ENCODE data around the gene OR6J1. TPM values are rescaled to one million over a fixed set of nuclear protein-coding genes. Genes with fewer than 3 reads are reported as not detected.
A peak's percentile ranks its signal among the peaks of the same experiment; 100 is the strongest.

OR6J1 gene
- total and polyA plus RNA-seq, 2 of the 13 experiments (the other 11 are each of a cell fraction or from before 2014, with no cell fraction given) = not detected

DNA sequence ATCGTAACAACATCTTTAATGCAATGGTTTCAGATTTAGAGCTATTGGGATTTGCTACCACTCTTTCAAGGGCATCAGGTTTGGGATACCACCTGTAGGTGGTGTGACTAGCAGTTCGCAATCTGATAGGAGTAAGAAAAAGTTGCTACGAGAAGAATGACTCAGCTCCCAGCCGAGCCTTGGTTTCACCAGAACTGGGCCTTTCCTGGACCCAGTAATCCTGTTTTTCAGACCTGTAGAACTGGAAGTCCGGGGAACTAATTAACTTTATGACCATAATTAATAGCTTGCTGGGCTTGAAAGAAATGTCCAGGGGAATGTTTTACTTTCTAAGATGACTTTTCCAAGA, 45.3 kb downstream of the OR6J1 start (continued):
- TF ChIP-seq, protein P1, sequence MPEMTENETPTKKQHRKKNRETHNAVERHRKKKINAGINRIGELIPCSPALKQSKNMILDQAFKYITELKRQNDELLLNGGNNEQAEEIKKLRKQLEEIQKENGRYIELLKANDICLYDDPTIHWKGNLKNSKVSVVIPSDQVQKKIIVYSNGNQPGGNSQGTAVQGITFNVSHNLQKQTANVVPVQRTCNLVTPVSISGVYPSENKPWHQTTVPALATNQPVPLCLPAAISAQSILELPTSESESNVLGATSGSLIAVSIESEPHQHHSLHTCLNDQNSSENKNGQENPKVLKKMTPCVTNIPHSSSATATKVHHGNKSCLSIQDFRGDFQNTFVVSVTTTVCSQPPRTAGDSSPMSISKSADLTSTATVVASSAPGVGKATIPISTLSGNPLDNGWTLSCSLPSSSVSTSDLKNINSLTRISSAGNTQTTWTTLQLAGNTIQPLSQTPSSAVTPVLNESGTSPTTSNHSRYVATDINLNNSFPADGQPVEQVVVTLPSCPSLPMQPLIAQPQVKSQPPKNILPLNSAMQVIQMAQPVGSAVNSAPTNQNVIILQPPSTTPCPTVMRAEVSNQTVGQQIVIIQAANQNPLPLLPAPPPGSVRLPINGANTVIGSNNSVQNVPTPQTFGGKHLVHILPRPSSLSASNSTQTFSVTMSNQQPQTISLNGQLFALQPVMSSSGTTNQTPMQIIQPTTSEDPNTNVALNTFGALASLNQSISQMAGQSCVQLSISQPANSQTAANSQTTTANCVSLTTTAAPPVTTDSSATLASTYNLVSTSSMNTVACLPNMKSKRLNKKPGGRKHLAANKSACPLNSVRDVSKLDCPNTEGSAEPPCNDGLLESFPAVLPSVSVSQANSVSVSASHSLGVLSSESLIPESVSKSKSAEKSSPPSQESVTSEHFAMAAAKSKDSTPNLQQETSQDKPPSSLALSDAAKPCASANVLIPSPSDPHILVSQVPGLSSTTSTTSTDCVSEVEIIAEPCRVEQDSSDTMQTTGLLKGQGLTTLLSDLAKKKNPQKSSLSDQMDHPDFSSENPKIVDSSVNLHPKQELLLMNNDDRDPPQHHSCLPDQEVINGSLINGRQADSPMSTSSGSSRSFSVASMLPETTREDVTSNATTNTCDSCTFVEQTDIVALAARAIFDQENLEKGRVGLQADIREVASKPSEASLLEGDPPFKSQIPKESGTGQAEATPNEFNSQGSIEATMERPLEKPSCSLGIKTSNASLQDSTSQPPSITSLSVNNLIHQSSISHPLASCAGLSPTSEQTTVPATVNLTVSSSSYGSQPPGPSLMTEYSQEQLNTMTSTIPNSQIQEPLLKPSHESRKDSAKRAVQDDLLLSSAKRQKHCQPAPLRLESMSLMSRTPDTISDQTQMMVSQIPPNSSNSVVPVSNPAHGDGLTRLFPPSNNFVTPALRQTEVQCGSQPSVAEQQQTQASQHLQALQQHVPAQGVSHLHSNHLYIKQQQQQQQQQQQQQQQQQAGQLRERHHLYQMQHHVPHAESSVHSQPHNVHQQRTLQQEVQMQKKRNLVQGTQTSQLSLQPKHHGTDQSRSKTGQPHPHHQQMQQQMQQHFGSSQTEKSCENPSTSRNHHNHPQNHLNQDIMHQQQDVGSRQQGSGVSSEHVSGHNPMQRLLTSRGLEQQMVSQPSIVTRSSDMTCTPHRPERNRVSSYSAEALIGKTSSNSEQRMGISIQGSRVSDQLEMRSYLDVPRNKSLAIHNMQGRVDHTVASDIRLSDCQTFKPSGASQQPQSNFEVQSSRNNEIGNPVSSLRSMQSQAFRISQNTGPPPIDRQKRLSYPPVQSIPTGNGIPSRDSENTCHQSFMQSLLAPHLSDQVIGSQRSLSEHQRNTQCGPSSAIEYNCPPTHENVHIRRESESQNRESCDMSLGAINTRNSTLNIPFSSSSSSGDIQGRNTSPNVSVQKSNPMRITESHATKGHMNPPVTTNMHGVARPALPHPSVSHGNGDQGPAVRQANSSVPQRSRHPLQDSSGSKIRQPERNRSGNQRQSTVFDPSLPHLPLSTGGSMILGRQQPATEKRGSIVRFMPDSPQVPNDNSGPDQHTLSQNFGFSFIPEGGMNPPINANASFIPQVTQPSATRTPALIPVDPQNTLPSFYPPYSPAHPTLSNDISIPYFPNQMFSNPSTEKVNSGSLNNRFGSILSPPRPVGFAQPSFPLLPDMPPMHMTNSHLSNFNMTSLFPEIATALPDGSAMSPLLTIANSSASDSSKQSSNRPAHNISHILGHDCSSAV (CRISPR knock-in tag; IDR thresholded peaks at IDR 0.05; ENCODE audit: borderline replicate concordance) = no peak
- TF ChIP-seq ZNF432 (CRISPR knock-in tag; IDR thresholded peaks at IDR 0.05; ENCODE audit: borderline replicate concordance) = no peak
- TF ChIP-seq ZBTB1 (CRISPR knock-in tag; IDR thresholded peaks at IDR 0.05; ENCODE audit: borderline replicate concordance) = no peak
- TF ChIP-seq ZNF24 (IDR thresholded peaks at IDR 0.05) = no peak
- no peak for TF ChIP-seq PHB2 (IDR thresholded peaks at IDR 0.05; ENCODE audit: partially characterized antibody)
- no peak for TF ChIP-seq ATRX (CRISPR knock-in tag; IDR thresholded peaks at IDR 0.05; ENCODE audit: borderline replicate concordance)
- no peak for TF ChIP-seq ZNF768 (CRISPR knock-in tag; IDR thresholded peaks at IDR 0.05)
- TF ChIP-seq, protein P2, sequence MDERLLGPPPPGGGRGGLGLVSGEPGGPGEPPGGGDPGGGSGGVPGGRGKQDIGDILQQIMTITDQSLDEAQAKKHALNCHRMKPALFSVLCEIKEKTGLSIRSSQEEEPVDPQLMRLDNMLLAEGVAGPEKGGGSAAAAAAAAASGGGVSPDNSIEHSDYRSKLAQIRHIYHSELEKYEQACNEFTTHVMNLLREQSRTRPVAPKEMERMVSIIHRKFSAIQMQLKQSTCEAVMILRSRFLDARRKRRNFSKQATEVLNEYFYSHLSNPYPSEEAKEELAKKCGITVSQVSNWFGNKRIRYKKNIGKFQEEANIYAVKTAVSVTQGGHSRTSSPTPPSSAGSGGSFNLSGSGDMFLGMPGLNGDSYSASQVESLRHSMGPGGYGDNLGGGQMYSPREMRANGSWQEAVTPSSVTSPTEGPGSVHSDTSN (CRISPR knock-in tag; IDR thresholded peaks at IDR 0.05) = no peak
- TF ChIP-seq PAF1 (CRISPR knock-in tag; IDR thresholded peaks at IDR 0.05) = no peak
- TF ChIP-seq NCOA5 (CRISPR knock-in tag; IDR thresholded peaks at IDR 0.05) = no peak
- TF ChIP-seq POLR2A (IDR thresholded peaks at IDR 0.05; ENCODE audit: insufficient read depth in 1 of 2, low read depth in 2 of 2, low read length in 2 of 2) = peak in 1 of 2 experiments; percentile 58; a peak in 2 of 4 replicates
- TF ChIP-seq MAFG (CRISPR knock-in tag; IDR thresholded peaks at IDR 0.05) = peak; percentile 78; the same call in 1 of the 2 replicates
- TF ChIP-seq, protein P3, sequence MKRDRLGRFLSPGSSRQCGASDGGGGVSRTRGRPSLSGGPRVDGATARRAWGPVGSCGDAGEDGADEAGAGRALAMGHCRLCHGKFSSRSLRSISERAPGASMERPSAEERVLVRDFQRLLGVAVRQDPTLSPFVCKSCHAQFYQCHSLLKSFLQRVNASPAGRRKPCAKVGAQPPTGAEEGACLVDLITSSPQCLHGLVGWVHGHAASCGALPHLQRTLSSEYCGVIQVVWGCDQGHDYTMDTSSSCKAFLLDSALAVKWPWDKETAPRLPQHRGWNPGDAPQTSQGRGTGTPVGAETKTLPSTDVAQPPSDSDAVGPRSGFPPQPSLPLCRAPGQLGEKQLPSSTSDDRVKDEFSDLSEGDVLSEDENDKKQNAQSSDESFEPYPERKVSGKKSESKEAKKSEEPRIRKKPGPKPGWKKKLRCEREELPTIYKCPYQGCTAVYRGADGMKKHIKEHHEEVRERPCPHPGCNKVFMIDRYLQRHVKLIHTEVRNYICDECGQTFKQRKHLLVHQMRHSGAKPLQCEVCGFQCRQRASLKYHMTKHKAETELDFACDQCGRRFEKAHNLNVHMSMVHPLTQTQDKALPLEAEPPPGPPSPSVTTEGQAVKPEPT (CRISPR knock-in tag; IDR thresholded peaks at IDR 0.05; ENCODE audit: low read depth) = no peak
- TF ChIP-seq ZMYM4 (CRISPR knock-in tag; IDR thresholded peaks at IDR 0.05) = no peak
- no peak for TF ChIP-seq ZNF33A (CRISPR knock-in tag; IDR thresholded peaks at IDR 0.05; ENCODE audit: borderline replicate concordance)
- TF ChIP-seq ARID2 (CRISPR knock-in tag; IDR thresholded peaks at IDR 0.05; ENCODE audit: borderline replicate concordance) = peak; percentile 13; the same call in 1 of the 2 replicates
- TF ChIP-seq ZBTB20 (CRISPR knock-in tag; IDR thresholded peaks at IDR 0.05; ENCODE audit: borderline replicate concordance, low read depth) = no peak
- no peak for TF ChIP-seq ZKSCAN1 (IDR thresholded peaks at IDR 0.05; ENCODE audit: low read length)
- no peak for TF ChIP-seq CENPX (CRISPR knock-in tag; IDR thresholded peaks at IDR 0.05)
